Lower lobe of right lung (tissue), 2 donors: ENCODE data around the gene FBXW5. TPM values are rescaled to one million over a fixed set of nuclear protein-coding genes. Genes with fewer than 3 reads are reported as not detected.
A peak's percentile ranks its signal among the peaks of the same experiment; 100 is the strongest.

ENCODE experiments used
- ATAC-seq, 2 donors: fragments of 200-7000 bp; cut with Tn5 transposase; one replicate each; pipeline ENCODE4 v1.9.1; 2020 to 2022; ENCODE audit warnings: mild to moderate bottlenecking in 2 of 2, moderate library complexity in 2 of 2
- DNase-seq: peaks from one replicate; pipeline ENCODE4 v3.0.0-alpha.2; 2020
- H3K27ac ChIP-seq: fragments of 200-600 bp; one replicate; pipeline ENCODE4 v1.8.0; 2022
- H3K27me3 ChIP-seq: fragments of 200-600 bp; one replicate; pipeline ENCODE4 v1.8.0; 2022; ENCODE audit warnings: low read depth
- H3K36me3 ChIP-seq: fragments of 200-600 bp; one replicate; pipeline ENCODE4 v1.8.0; 2022; ENCODE audit warnings: mild to moderate bottlenecking
- H3K4me1 ChIP-seq: fragments of 200-600 bp; one replicate; pipeline ENCODE4 v1.8.0; 2022
- H3K4me3 ChIP-seq: fragments of 200-600 bp; one replicate; pipeline ENCODE4 v1.8.0; 2022; ENCODE audit warnings: mild to moderate bottlenecking
- H3K9me3 ChIP-seq: fragments of 200-600 bp; one replicate; pipeline ENCODE4 v1.8.0; 2022
- intact Hi-C: fragments of 100-400 bp; cut with DNase I; formaldehyde crosslinking; loops from one replicate; pipeline ENCODE4 v1.11.0; 2022
- total RNA-seq: library from RNA; stranded (reverse); fragmentation: NEBNext Ultra II Directional; extraction: Animal tissue kit (Norgen Biotek cat#: 25700); gene quantifications from one replicate; pipeline ENCODE4 v1.2.1, GENCODE V29; 2021
- TF ChIP-seq, protein P1 (sequence below): fragments of 200-600 bp; IDR thresholded peaks from one replicate; pipeline ENCODE4 v1.8.0; 2022; ENCODE audit warnings: antibody characterized with exemption, mild to moderate bottlenecking
- donor health status: DM: no; HTN: yes; CAD: no; lungs with severe emphysema.

The FBXW5 gene
- total RNA-seq, 1 donor from 2014 or later: 83.2 TPM

DNA sequence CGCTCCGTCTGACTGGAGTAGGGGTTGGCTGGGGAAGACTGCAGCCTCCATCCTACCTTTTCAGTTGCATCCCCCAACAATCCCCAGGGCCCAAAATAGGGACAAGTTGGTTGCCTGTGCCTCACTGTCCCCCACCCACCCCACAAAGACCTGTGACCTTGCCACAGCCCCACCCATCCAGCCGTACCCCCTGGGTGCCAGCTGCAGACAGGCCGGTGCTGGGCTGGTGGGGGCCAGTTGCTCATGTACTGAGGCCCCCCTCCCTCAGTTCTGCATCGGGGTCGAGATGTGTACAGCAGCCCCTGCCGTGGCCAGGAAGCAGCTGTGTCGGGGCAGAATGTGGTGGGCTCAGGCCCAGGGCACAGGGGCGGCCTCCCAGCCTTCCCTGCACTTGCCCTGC is 38.6 kb upstream of the FBXW5 start:
- no peaks in the 10 kb centered on the region for H3K9me3 ChIP-seq
- H3K4me3 ChIP-seq: no peak overlapping the region
- H3K4me1 ChIP-seq: peaks cover 19% of the 10 kb centered on the region
- peaks cover 28% of the 10 kb centered on the region for H3K27me3 ChIP-seq
- ATAC-seq (no peak), DNase-seq (no peak)
- H3K36me3 ChIP-seq: no peaks in the 10 kb centered on the region
- intact Hi-C loops: no loop called here
- TF ChIP-seq, protein P1, sequence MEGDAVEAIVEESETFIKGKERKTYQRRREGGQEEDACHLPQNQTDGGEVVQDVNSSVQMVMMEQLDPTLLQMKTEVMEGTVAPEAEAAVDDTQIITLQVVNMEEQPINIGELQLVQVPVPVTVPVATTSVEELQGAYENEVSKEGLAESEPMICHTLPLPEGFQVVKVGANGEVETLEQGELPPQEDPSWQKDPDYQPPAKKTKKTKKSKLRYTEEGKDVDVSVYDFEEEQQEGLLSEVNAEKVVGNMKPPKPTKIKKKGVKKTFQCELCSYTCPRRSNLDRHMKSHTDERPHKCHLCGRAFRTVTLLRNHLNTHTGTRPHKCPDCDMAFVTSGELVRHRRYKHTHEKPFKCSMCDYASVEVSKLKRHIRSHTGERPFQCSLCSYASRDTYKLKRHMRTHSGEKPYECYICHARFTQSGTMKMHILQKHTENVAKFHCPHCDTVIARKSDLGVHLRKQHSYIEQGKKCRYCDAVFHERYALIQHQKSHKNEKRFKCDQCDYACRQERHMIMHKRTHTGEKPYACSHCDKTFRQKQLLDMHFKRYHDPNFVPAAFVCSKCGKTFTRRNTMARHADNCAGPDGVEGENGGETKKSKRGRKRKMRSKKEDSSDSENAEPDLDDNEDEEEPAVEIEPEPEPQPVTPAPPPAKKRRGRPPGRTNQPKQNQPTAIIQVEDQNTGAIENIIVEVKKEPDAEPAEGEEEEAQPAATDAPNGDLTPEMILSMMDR: no peak
- no peak overlapping the region for H3K27ac ChIP-seq

DNA sequence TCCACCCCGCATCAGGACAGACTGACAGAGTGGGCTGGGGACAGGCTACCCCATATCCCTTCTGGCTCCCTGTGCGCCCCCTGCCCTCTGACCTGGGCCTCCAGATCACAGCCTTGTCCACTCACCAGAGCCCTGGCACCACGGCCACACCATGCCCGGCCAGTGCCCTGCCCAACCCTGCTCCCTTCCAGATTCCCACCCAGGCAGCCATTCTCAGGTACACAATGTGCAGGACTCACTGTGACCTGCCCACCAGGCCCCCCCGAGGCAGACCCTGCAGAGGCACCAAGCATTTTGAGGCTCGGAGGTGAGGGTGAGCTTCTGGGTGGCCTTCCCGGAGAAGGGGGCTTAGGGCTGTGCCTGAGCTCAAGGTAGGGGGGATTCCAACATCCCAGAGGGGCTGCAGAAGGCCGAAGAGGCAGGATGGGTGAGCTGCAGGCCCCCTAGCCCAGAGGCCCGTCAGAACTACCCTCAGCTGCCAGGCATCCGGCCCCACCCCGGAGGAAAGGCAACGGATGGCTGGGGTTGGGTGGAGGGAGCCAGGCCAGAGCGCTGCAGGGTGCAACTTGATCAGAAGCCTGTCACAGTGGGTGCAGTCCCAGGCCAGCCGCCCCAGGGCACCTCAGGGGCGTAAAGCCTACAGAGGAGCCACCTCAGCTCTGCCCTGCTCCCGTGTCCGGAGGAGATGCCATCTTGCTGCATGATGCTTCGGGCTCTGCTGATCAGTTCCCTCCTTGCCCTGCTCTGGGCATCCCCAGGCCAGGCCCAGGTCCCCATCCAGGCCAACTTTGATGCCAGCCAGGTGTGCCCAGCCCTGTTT is 37.9 kb upstream of the FBXW5 start, which contains the start of gene LCNL1:
Gene LCNL1, plus strand, starts transcription at position 762 of the 820 bp plus-strand sequence. CDS start 594 bp downstream, outside the sequence.
- TF ChIP-seq, protein P1: no peak
- H3K36me3 ChIP-seq: no peaks in the 10 kb centered on the region
- H3K27me3 ChIP-seq: peaks cover 28% of the 10 kb centered on the region
- peak within 1 kb of the TSS; percentile 77 for H3K27ac ChIP-seq
- peaks cover 25% of the 10 kb centered on the region for H3K4me1 ChIP-seq
- no peak for DNase-seq
- no peak within 1 kb of the TSS for H3K4me3 ChIP-seq
- H3K9me3 ChIP-seq: no peaks in the 10 kb centered on the region
- intact Hi-C loops: no loop called here
- no peak for ATAC-seq

DNA sequence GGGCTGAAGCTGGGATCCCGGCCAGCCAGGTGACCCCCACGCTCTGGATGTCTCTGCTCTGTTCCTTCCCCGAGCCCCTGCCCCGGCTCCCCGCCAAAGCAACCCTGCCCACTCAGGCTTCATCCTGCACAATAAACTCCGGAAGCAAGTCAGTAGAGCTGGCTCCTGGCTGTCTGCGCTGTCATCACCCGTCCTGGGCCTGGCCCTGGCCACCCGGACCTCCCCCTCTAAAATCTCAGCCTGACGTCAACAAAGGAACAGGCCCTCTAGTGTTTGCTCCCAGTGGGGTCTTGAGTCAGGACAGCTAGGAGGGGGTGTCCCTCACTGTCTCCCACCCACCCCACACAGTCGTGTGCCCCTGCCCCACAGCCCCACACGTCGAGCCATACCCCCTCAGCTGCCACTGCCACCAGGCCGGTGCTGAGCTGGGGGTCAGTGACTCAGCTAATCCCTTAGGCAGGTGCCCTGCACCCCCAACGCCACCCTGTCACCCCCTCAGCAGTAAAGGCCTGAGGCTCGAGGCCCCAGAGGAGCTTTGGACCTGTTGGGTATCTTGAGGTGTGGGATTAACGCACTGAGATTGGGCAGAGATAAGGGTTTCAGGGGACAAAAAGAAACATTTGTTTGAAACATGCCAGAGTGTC is 37.2 kb upstream of the FBXW5 start:
- Histone ChIP-seq H3K27ac (peak overlapping the region; percentile 77), H3K4me3 (no peak overlapping the region), H3K4me1 (peaks cover 32% of the 10 kb centered on the region), H3K27me3 (peaks cover 24% of the 10 kb centered on the region), H3K9me3 (no peaks in the 10 kb centered on the region), H3K36me3 (no peaks in the 10 kb centered on the region)
- TF ChIP-seq, protein P1: no peak
- intact Hi-C loops: no loop called here
- DNase-seq: no peak
- no peak for ATAC-seq

DNA sequence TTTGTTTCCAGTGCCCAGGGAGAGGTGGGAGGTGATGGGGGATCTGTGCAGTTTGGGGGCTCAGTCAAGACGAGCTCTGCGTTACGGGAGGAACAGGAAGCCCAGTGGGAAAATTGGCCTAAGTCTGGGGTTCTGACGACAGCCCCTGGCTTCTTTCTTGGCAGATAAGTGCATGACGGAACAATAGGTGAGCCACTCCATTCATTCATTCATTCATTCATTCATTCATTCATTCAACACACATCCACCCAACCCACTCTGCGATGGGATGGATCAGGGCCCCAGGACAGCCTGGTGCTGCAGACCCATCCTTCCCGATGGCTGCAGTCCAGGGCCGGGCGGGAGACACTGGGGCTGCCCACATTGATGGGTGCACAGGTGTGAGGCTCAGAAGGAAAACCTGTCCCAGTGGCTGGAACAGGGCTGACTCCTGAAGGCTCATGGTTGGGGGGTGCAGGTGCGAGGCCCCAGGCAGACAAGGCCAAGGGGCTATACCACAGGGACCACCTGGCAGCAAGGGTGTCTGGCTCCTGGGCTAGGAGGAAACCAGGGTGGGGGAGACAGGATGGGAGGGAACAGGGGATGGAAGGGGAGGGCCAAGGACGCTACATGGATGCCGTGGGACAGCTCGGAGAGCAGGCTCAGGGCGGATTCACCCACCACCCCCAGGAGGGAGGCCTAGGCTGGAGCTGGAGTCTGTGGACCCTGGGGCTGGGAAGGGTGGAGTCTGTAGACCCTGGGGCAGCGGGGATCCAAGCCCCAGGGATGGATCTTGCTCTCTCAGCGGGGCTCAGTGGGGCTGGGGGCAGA is 36.3 kb upstream of the FBXW5 start:
- Histone ChIP-seq H3K27ac (peak overlapping the region; percentile 77), H3K4me1 (peaks cover 41% of the 10 kb centered on the region), H3K4me3 (no peak overlapping the region), H3K9me3 (no peaks in the 10 kb centered on the region), H3K27me3 (peaks cover 18% of the 10 kb centered on the region), H3K36me3 (no peaks in the 10 kb centered on the region)
- no peak for ATAC-seq
- TF ChIP-seq, protein P1: no peak
- intact Hi-C loops: no loop called here
- DNase-seq: no peak

DNA sequence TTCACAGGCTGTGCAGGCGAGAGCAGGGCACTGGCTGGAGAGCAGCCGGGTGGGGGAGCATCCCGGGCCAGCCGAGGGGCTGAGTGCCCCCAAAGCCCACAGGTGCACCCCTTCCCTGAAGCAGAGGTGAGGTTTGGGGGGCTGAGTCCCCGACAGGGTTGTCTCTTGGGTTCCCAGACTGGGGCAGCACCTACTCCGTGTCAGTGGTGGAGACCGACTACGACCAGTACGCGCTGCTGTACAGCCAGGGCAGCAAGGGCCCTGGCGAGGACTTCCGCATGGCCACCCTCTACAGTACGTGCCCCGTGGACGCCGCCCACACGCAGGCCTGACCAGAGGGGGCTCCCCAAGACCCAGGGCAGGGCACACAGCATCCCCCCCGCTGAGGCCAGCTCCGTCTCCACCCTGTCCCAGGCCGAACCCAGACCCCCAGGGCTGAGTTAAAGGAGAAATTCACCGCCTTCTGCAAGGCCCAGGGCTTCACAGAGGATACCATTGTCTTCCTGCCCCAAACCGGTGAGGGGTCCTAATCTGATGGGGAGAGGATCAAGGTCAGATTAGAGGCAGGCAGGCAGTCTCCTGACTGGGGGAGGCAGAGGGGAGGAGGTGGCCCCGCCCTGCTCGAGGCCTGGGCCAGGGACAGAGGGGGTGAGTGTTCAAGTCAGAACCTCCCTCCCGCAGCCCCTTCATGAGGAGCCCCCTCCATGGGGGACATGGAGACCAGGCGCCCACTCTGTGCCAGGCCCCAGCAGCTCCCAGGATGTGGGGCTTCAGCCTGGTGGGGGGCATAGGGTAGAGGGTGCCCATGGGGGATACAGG is 35.4 kb upstream of the FBXW5 start:
- Histone ChIP-seq H3K9me3 (no peaks in the 10 kb centered on the region), H3K36me3 (no peaks in the 10 kb centered on the region), H3K4me3 (no peak overlapping the region), H3K27me3 (peaks cover 9% of the 10 kb centered on the region), H3K4me1 (peaks cover 46% of the 10 kb centered on the region), H3K27ac (peak overlapping the region; percentile 77)
- DNase-seq (no peak), ATAC-seq (no peak)
- TF ChIP-seq, protein P1: no peak
- intact Hi-C loops: no loop called here
